MV-4-11 (cell line): Measurements from ENCODE around the gene TUBGCP6.
A peak's percentile ranks its signal among the peaks of the same experiment; 100 is the strongest.

Source experiments
- DNase-seq: peaks from one replicate; lab custom pipeline; 2025; lab: John Stamatoyannopoulos, UW

Gene TUBGCP6

GRCh38 chr22:50264104-50264745 lies 19.4 kb upstream of the TUBGCP6 start:
- no peak for DNase-seq

GRCh38 chr22:50262973-50263617 lies 18.3 kb upstream of the TUBGCP6 start:
- no peak for DNase-seq

GRCh38 chr22:50262460-50262911 lies 17.7 kb upstream of the TUBGCP6 start:
- no peak for DNase-seq

- DNase-seq = peak; percentile 19
These were observed 17.0 kb upstream of the TUBGCP6 start, which contains the start of gene MAPK12 for GRCh38 chr22:50261615-50262459. Gene MAPK12 (minus strand): TSS chr22:50261683. CDS start chr22:50261509, 174 bp downstream.

- DNase-seq = peak; percentile 9
These were observed 16.2 kb upstream of the TUBGCP6 start for GRCh38 chr22:50260801-50261614.

- DNase-seq = no peak
These were observed 15.6 kb upstream of the TUBGCP6 start for GRCh38 chr22:50260434-50260800.

- DNase-seq = no peak
These were observed 14.5 kb upstream of the TUBGCP6 start for GRCh38 chr22:50259302-50259701.

GRCh38 chr22:50258361-50259292 lies 13.8 kb upstream of the TUBGCP6 start:
- DNase-seq = no peak

- no peak for DNase-seq
These were observed 12.9 kb upstream of the TUBGCP6 start for GRCh38 chr22:50257451-50258360.

- DNase-seq = no peak
These were observed 12.2 kb upstream of the TUBGCP6 start for GRCh38 chr22:50257041-50257440.

- no peak for DNase-seq
These were observed 11.5 kb upstream of the TUBGCP6 start for GRCh38 chr22:50256258-50256862.

- DNase-seq = no peak
These were observed 10.8 kb upstream of the TUBGCP6 start for GRCh38 chr22:50255607-50256006.

- DNase-seq = no peak
These were observed 10.3 kb upstream of the TUBGCP6 start for GRCh38 chr22:50255099-50255498.

GRCh38 chr22:50253941-50254340 lies 9.1 kb upstream of the TUBGCP6 start:
- no peak for DNase-seq

- DNase-seq = no peak
These were observed 8.5 kb upstream of the TUBGCP6 start for GRCh38 chr22:50253046-50253915.

GRCh38 chr22:50252082-50253045 lies 7.5 kb upstream of the TUBGCP6 start:
- DNase-seq = peak; percentile 58

GRCh38 chr22:50251477-50252081 lies 6.8 kb upstream of the TUBGCP6 start:
- DNase-seq = no peak
